VCaP (cell line): ENCODE data around the gene CHST5.
A peak's percentile ranks its signal among the peaks of the same experiment; 100 is the strongest.
"Not testable (repeated sequence)": the region's sequence is repeated elsewhere in the genome, so short reads cannot be mapped to it uniquely, and the experiment has no call there.

ENCODE experiments used
- H3K27ac ChIP-seq: fragments of 450-650 bp; 2 replicates; pipeline ENCODE4 v1.5.1; 2017
- CTCF ChIP-seq: fragments of 450-650 bp; conservative IDR thresholded peaks from 2 replicates; pipeline ENCODE4 v1.5.1; 2017; ENCODE audit warnings: mild to moderate bottlenecking, moderate library complexity

Gene CHST5

GRCh38 chr16:75559564-75560372, 23.9 kb upstream of the CHST5 start:
- H3K27ac ChIP-seq: no peak overlapping the region
- no peak for TF ChIP-seq CTCF

- TF ChIP-seq CTCF: no peak
- H3K27ac ChIP-seq: no peak overlapping the region
Measured at GRCh38 chr16:75558846-75559401, 23.0 kb upstream of the CHST5 start.

- H3K27ac ChIP-seq: peak overlapping the region; percentile 63
- no peak for TF ChIP-seq CTCF
Measured at GRCh38 chr16:75556431-75556950, 20.6 kb upstream of the CHST5 start.

- H3K27ac ChIP-seq: peak within 1 kb of the TSS; percentile 63
- TF ChIP-seq CTCF: no peak
Measured at GRCh38 chr16:75555707-75556430, 20.0 kb upstream of the CHST5 start, which contains the start of gene TMEM231. Gene TMEM231, minus strand, starts transcription at chr16:75556252. Its CDS starts 43 bp downstream, at chr16:75556209.

GRCh38 chr16:75555213-75555706, 19.4 kb upstream of the CHST5 start:
- no peak for TF ChIP-seq CTCF
- peak overlapping the region; percentile 63 for H3K27ac ChIP-seq

- H3K27ac ChIP-seq: no peak overlapping the region
- no peak for TF ChIP-seq CTCF
Measured at GRCh38 chr16:75552951-75553350, 17.0 kb upstream of the CHST5 start.

GRCh38 chr16:75550211-75550662, 14.3 kb upstream of the CHST5 start:
- no peak overlapping the region for H3K27ac ChIP-seq
- TF ChIP-seq CTCF: no peak

- not testable (repeated sequence) for H3K27ac ChIP-seq
Measured at GRCh38 chr16:75548456-75548855, 12.5 kb upstream of the CHST5 start.
